DOHH2 (cell line): ENCODE data around the gene GASK1A.

Source experiments
- H3F3A ChIP-seq: fragments of 200-600 bp; sonication (generic), shearing (Covaris generic); 2 replicates; pipeline ENCODE4 v1.6.0; 2016; ENCODE audit warnings: antibody characterized with exemption, mild to moderate bottlenecking; ENCODE audit not compliant: control insufficient read depth, insufficient read depth
- H3K27ac ChIP-seq: fragments of 200-600 bp; sonication (generic); 2 replicates; pipeline ENCODE4 v1.5.1; 2014; ENCODE audit warnings: low read depth, mild to moderate bottlenecking, low read length, moderate library complexity
- H3K27me3 ChIP-seq: fragments of 200-600 bp; sonication (generic); 2 replicates; pipeline ENCODE4 v1.6.1; 2014; ENCODE audit warnings: mild to moderate bottlenecking, low read length, mixed read lengths; ENCODE audit not compliant: control insufficient read depth
- H3K36me3 ChIP-seq: fragments of 200-600 bp; sonication (generic); 2 replicates; pipeline ENCODE4 v1.6.1; 2014; ENCODE audit warnings: mild to moderate bottlenecking, low read length, moderate library complexity, mixed read lengths; ENCODE audit not compliant: control insufficient read depth
- H3K4me1 ChIP-seq: fragments of 200-600 bp; sonication (generic); 2 replicates; pipeline ENCODE4 v1.6.1; 2014; ENCODE audit warnings: mild to moderate bottlenecking, low read length, mixed read lengths; ENCODE audit not compliant: control insufficient read depth
- H3K4me2 ChIP-seq: fragments of 200-600 bp; sonication (generic); 2 replicates; pipeline ENCODE4 v1.6.0; 2014; ENCODE audit warnings: mild to moderate bottlenecking, low read length, moderate library complexity
- H3K4me3 ChIP-seq: fragments of 200-600 bp; sonication (generic); 2 replicates; pipeline ENCODE4 v1.5.1; 2014; ENCODE audit warnings: mild to moderate bottlenecking, low read length, mixed read lengths
- H3K79me2 ChIP-seq: fragments of 200-600 bp; sonication (generic); 2 replicates; pipeline ENCODE4 v1.6.1; 2014; ENCODE audit warnings: mild to moderate bottlenecking, low read length, mixed read lengths; ENCODE audit not compliant: control insufficient read depth
- H3K9me2 ChIP-seq: fragments of 200-600 bp; sonication (generic); replicated peaks from 2 replicates; pipeline ENCODE4 v1.6.1; 2014; ENCODE audit warnings: mild to moderate bottlenecking, low read length, mixed read lengths; ENCODE audit not compliant: control insufficient read depth
- H3K9me3 ChIP-seq: fragments of 200-600 bp; sonication (generic); 2 replicates; pipeline ENCODE4 v1.6.1; 2014; ENCODE audit warnings: antibody characterized with exemption, low read length, mixed read lengths; ENCODE audit not compliant: control insufficient read depth, insufficient read depth
- H4K20me1 ChIP-seq: fragments of 200-600 bp; sonication (generic); 2 replicates; pipeline ENCODE4 v1.6.0; 2014; ENCODE audit warnings: low read depth, mild to moderate bottlenecking, antibody characterized with exemption, low read length, moderate library complexity; ENCODE audit not compliant: control insufficient read depth, insufficient read depth
- EZH2phosphoT487 ChIP-seq: fragments of 200-600 bp; sonication (generic); IDR thresholded peaks from 2 replicates; pipeline ENCODE4 v1.6.1; 2017; ENCODE audit warnings: borderline replicate concordance, mild to moderate bottlenecking, antibody characterized with exemption, low read length, moderate library complexity, mixed read lengths
- TF ChIP-seq, protein P1 (sequence below): fragments of 200-600 bp; sonication (generic); IDR thresholded peaks from one replicate; pipeline ENCODE4 v1.5.1; 2014; ENCODE audit warnings: antibody characterized with exemption, mild to moderate bottlenecking, low read depth, low read length; ENCODE audit not compliant: poor library complexity, severe bottlenecking

GASK1A gene

DNA sequence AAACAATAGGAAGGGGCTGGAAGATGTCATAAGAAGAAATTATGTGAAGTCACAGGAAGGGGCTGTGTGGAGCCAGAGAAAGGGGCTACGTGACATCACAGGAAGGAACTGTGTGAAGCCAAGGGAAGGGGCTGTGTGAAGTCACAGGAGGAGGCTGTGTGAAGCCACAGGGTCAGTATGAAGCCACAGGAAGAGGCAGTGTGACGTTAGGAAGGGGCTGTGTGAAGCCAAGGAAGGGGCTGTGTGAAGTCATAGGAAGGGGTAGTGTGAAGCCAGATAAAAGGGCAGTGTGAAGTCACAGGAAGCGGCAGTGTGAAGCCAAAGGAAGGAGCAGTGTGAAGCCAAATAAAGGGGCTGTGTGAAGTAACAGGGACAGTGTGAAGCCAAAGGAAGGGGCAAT, 32.5 kb downstream of the GASK1A start:
- H3K36me3 ChIP-seq: no peaks in the 10 kb centered on the region
- H3K4me1 ChIP-seq: peaks cover 6% of the 10 kb centered on the region
- H4K20me1 ChIP-seq: no peaks in the 10 kb centered on the region
- H3K4me2 ChIP-seq: no peak overlapping the region
- peaks cover 43% of the 10 kb centered on the region for H3K9me3 ChIP-seq
- no peaks in the 10 kb centered on the region for H3K9me2 ChIP-seq
- no peaks in the 10 kb centered on the region for H3F3A ChIP-seq
- no peak overlapping the region for H3K27ac ChIP-seq
- H3K4me3 ChIP-seq: no peak overlapping the region
- no peaks in the 10 kb centered on the region for H3K79me2 ChIP-seq
- H3K27me3 ChIP-seq: no peaks in the 10 kb centered on the region
- no peak for TF ChIP-seq EZH2phosphoT487
- TF ChIP-seq, protein P1, sequence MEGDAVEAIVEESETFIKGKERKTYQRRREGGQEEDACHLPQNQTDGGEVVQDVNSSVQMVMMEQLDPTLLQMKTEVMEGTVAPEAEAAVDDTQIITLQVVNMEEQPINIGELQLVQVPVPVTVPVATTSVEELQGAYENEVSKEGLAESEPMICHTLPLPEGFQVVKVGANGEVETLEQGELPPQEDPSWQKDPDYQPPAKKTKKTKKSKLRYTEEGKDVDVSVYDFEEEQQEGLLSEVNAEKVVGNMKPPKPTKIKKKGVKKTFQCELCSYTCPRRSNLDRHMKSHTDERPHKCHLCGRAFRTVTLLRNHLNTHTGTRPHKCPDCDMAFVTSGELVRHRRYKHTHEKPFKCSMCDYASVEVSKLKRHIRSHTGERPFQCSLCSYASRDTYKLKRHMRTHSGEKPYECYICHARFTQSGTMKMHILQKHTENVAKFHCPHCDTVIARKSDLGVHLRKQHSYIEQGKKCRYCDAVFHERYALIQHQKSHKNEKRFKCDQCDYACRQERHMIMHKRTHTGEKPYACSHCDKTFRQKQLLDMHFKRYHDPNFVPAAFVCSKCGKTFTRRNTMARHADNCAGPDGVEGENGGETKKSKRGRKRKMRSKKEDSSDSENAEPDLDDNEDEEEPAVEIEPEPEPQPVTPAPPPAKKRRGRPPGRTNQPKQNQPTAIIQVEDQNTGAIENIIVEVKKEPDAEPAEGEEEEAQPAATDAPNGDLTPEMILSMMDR: no peak

DNA sequence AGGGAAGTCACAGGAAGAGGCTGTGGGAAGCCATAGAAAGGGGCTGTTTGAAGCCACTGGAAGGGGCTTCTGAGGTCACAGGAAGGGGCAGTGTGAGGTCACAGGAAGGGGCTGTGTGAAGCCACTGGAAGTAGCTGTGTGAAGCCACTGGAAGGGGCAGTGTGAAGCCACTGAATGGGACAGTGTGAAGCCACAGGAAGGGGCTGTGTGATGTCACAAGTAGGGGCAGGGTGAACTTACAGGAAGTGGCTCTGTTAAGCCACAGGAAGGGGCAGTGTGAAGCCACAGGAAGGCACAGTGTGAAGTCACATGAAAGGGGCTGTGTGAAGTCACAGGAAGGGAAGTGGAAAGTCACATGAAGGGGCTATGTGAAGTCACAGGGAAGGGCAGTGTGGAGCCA, 33.1 kb downstream of the GASK1A start:
- Histone ChIP-seq H3K9me2 (no peaks in the 10 kb centered on the region), H3F3A (no peaks in the 10 kb centered on the region), H3K27me3 (no peaks in the 10 kb centered on the region), H4K20me1 (no peaks in the 10 kb centered on the region), H3K4me2 (no peak overlapping the region), H3K27ac (no peak overlapping the region), H3K4me3 (no peak overlapping the region), H3K4me1 (peaks cover 7% of the 10 kb centered on the region), H3K9me3 (peaks cover 49% of the 10 kb centered on the region), H3K36me3 (no peaks in the 10 kb centered on the region), H3K79me2 (no peaks in the 10 kb centered on the region)
- TF ChIP-seq, protein P1: no peak

DNA sequence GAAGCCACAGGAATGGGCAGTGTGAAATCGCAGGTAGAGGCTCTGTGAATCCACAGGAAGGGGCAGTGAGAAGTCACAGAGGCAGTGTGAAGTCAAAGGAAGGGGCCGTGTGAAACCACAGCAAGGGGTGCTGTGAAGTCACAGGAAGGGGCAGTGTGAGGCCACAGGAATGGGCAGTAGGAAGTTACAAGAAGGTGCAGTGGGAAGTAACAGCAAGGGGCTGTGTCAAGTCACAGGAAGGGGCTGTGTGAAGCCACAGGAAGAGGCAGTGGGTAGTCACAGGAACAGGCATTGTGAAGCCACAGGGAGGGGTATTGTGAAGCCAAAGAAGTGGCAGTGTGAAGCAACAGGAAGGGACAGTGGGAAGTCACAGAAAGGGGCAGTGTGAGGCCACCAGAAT, 34.1 kb downstream of the GASK1A start:
- TF ChIP-seq, protein P1: no peak
- no peak for TF ChIP-seq EZH2phosphoT487
- Histone ChIP-seq H3K4me2 (no peak overlapping the region), H3K9me3 (peaks cover 54% of the 10 kb centered on the region), H3K36me3 (no peaks in the 10 kb centered on the region), H3F3A (no peaks in the 10 kb centered on the region), H3K27ac (no peak overlapping the region), H3K27me3 (no peaks in the 10 kb centered on the region), H4K20me1 (no peaks in the 10 kb centered on the region), H3K4me3 (no peak overlapping the region), H3K4me1 (peaks cover 7% of the 10 kb centered on the region), H3K9me2 (no peaks in the 10 kb centered on the region), H3K79me2 (no peaks in the 10 kb centered on the region)

DNA sequence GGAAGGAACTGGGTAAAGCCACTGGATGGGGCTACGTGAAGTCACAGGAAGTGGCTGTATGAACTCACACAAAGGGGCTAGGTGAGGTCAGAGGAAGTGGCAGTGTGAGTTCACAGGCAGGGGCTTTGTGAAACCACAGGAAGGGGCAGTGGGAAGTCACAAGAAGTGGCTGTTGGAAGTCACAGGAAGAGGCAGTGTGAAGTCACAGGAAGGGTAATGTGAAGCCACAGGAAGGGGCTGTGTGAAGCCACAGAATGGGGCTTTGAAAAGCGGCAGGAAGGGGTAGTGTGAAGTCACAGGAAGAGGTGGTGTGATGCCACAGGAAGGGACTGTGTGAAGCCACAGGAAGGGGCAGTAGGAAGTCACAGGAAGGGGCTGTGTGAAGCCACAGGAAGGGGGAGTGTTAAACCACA, 34.6 kb downstream of the GASK1A start:
- Histone ChIP-seq H3K79me2 (no peaks in the 10 kb centered on the region), H4K20me1 (no peaks in the 10 kb centered on the region), H3K9me2 (no peaks in the 10 kb centered on the region), H3F3A (no peaks in the 10 kb centered on the region), H3K36me3 (no peaks in the 10 kb centered on the region), H3K4me3 (no peak overlapping the region), H3K27ac (no peak overlapping the region), H3K4me2 (no peak overlapping the region), H3K4me1 (peaks cover 7% of the 10 kb centered on the region), H3K9me3 (peaks cover 54% of the 10 kb centered on the region), H3K27me3 (no peaks in the 10 kb centered on the region)
- TF ChIP-seq, protein P1: no peak
- TF ChIP-seq EZH2phosphoT487: no peak
